OCI-LY7 (cell line): Measurements from ENCODE around the gene ADAMTS4. TPM values are rescaled to one million over a fixed set of nuclear protein-coding genes. Genes with fewer than 3 reads are reported as not detected.

Experiments
- BruUV-seq: library from RNA; stranded (reverse); fragments of 400-500 nt; replicated peaks from 2 replicates; lab custom pipeline; 2021; lab: Mats Ljungman, UMichigan
- CTCF ChIA-PET: fragments of 300-600 bp; sonication (Branson Sonifier 250); formaldehyde crosslinking; loops from one replicate; lab custom pipeline; 2022; ENCODE audit warnings: antibody characterized with exemption; ENCODE audit not compliant: unreplicated experiment; lab: Charles Lee
- POLR2A ChIA-PET: fragments of 300-600 bp; sonication (Branson Sonifier 250); formaldehyde crosslinking; loops from one replicate; lab custom pipeline; 2022; ENCODE audit warnings: antibody characterized with exemption; lab: Charles Lee
- DNase-seq: peaks from one replicate; pipeline ENCODE4 v3.0.0-alpha.2; 2015; ENCODE audit warnings: low spot score
- H2AFZ ChIP-seq: fragments of 200-600 bp; sonication (generic), shearing (Covaris generic); 2 replicates; pipeline ENCODE4 v1.6.1; 2014; ENCODE audit warnings: mild to moderate bottlenecking, antibody characterized with exemption, low read length, moderate library complexity
- H3K27ac ChIP-seq: fragments of 200-600 bp; sonication (generic); 2 replicates; pipeline ENCODE4 v1.5.1; 2014; ENCODE audit warnings: mixed run types, low read depth, mild to moderate bottlenecking, moderate library complexity, low read length, inconsistent platforms; ENCODE audit not compliant: poor library complexity, severe bottlenecking
- H3K36me3 ChIP-seq: fragments of 200-600 bp; sonication (generic); 2 replicates; pipeline ENCODE4 v1.6.1; 2014; ENCODE audit warnings: mild to moderate bottlenecking, antibody characterized with exemption, low read length, moderate library complexity, mixed read lengths; ENCODE audit not compliant: insufficient read depth
- H3K4me1 ChIP-seq: fragments of 200-600 bp; sonication (generic); 2 replicates; pipeline ENCODE4 v1.5.1; 2014; ENCODE audit warnings: mild to moderate bottlenecking, low read length; ENCODE audit not compliant: insufficient read depth, poor library complexity, severe bottlenecking
- H3K4me2 ChIP-seq: fragments of 200-600 bp; sonication (generic); 2 replicates; pipeline ENCODE4 v1.6.1; 2014; ENCODE audit warnings: mild to moderate bottlenecking, low read length
- H3K4me3 ChIP-seq: fragments of 200-600 bp; sonication (generic); 2 replicates; pipeline ENCODE4 v1.5.1; 2014; ENCODE audit warnings: mild to moderate bottlenecking, low read depth, low read length; ENCODE audit not compliant: poor library complexity, severe bottlenecking
- H3K79me2 ChIP-seq: fragments of 200-600 bp; sonication (generic); 2 replicates; pipeline ENCODE4 v1.6.1; 2016; ENCODE audit warnings: low read depth, mild to moderate bottlenecking, low read length, moderate library complexity, mixed read lengths; ENCODE audit not compliant: insufficient read depth
- H3K9me2 ChIP-seq: fragments of 200-600 bp; sonication (generic); 2 replicates; pipeline ENCODE4 v1.6.1; 2016; ENCODE audit warnings: mild to moderate bottlenecking, low read length, mixed read lengths; ENCODE audit not compliant: insufficient read depth
- H3K9me3 ChIP-seq: fragments of 200-600 bp; sonication (generic); 2 replicates; pipeline ENCODE4 v1.6.1; 2014; ENCODE audit warnings: mild to moderate bottlenecking, mixed run types, low read length, mixed read lengths
- H4K20me1 ChIP-seq: fragments of 200-600 bp; sonication (generic); 2 replicates; pipeline ENCODE4 v1.6.1; 2014; ENCODE audit warnings: mild to moderate bottlenecking, antibody characterized with exemption, low read length, moderate library complexity, mixed read lengths; ENCODE audit not compliant: insufficient read depth
- CTCF ChIP-seq: fragments of 200-600 bp; sonication (generic); conservative IDR thresholded peaks from 2 replicates; pipeline ENCODE4 v1.5.1; 2014; ENCODE audit warnings: mild to moderate bottlenecking, antibody characterized with exemption, low read length, moderate library complexity, mixed read lengths
- EZH2phosphoT487 ChIP-seq: fragments of 200-600 bp; sonication (generic); IDR thresholded peaks from 2 replicates; pipeline ENCODE4 v1.6.1; 2018; ENCODE audit warnings: low read depth, borderline replicate concordance, mild to moderate bottlenecking, mixed run types, antibody characterized with exemption, low read length, moderate library complexity, mixed read lengths
- intact Hi-C: fragments of 100-400 bp; cut with micrococcal nuclease; formaldehyde crosslinking; loops from one replicate; pipeline ENCODE4 v1.10.0; 2022; ENCODE audit not compliant: unreplicated experiment
- total RNA-seq, 2 experiments: library from RNA; depleted of rRNA in 1 of 2; stranded (reverse); fragments of >200 nt in 1 of 2; shearing (Covaris generic) in 1 of 2; gene quantifications; 2 replicates each; pipeline ENCODE4 v1.2.3, GENCODE V29; 2014 to 2022

The ADAMTS4 gene
- total RNA-seq, 2 experiments from 2014 or later, result 0.03 to 0.15 TPM

- peak; percentile 28 for DNase-seq
- Histone ChIP-seq H3K79me2 (peaks cover 9% of the 10 kb centered on the region; the same call in 1 of the 2 replicates), H3K4me1 (peaks cover 29% of the 10 kb centered on the region), H4K20me1 (no peaks in the 10 kb centered on the region), H3K4me3 (peak overlapping the region; percentile 86), H3K9me3 (no peaks in the 10 kb centered on the region), H3K9me2 (no peaks in the 10 kb centered on the region), H3K27ac (peak overlapping the region; percentile 60), H2AFZ (peak overlapping the region; percentile 51), H3K4me2 (peak overlapping the region; percentile 99), H3K36me3 (peaks cover 39% of the 10 kb centered on the region)
- intact Hi-C loops, result loop anchor here (1.0 kb wide), 2 partner anchors 10 to 49 kb away; partner anchors contain the start of gene PPOX
- ChIA-PET POLR2A (interaction anchor here (0.6 to 3.1 kb wide), 5 partner anchors 10 to 523 kb away, joined by 3 to 23 read pairs (median 5); partner anchors contain the start of genes PPOX and TOMM40L), CTCF (interaction anchor here (0.6 to 1.8 kb wide), 5 partner anchors 10 to 131 kb away, joined by 3 to 15 read pairs (median 4); partner anchors contain the start of genes DEDD, PPOX and TOMM40L)
- no TSS peak for BruUV-seq
- TF ChIP-seq EZH2phosphoT487 (no peak), CTCF (no peak)
Observed at GRCh38 chr1:161176468-161177111, 22.3 kb downstream of the ADAMTS4 start.

GRCh38 chr1:161175771-161176453 is 22.9 kb downstream of the ADAMTS4 start:
- no TSS peak for BruUV-seq

More at GRCh38 chr1:161175771-161176453, 22.9 kb downstream of the ADAMTS4 start:
- no peaks in the 10 kb centered on the region for H4K20me1 ChIP-seq
- intact Hi-C loops, result no loop called here
- H3K36me3 ChIP-seq, result peaks cover 46% of the 10 kb centered on the region
- TF ChIP-seq CTCF, result no peak
- TF ChIP-seq EZH2phosphoT487, result no peak
- peak overlapping the region; percentile 99 for H3K4me2 ChIP-seq
- CTCF ChIA-PET, result interaction anchor here (1.4 to 1.8 kb wide), 3 partner anchors 10 to 50 kb away, joined by 3 to 10 read pairs (median 4); partner anchors contain the start of genes DEDD, PPOX and TOMM40L
- H3K4me1 ChIP-seq, result peaks cover 29% of the 10 kb centered on the region
- H3K79me2 ChIP-seq, result peaks cover 9% of the 10 kb centered on the region; the same call in 1 of the 2 replicates
- no peak overlapping the region for H2AFZ ChIP-seq
- no peaks in the 10 kb centered on the region for H3K9me3 ChIP-seq
- no peaks in the 10 kb centered on the region for H3K9me2 ChIP-seq
- POLR2A ChIA-PET, result interaction anchor here (1.0 to 3.1 kb wide), 3 partner anchors 9 to 522 kb away, joined by 5 to 23 read pairs (median 5); partner anchors contain the start of genes PPOX and TOMM40L
- peak; percentile 62 for DNase-seq
- H3K27ac ChIP-seq, result peak overlapping the region; percentile 60
- H3K4me3 ChIP-seq, result peak overlapping the region; percentile 86
